CD1c-positive myeloid dendritic cell (primary cell): Measurements from ENCODE around the gene APC2.

Source experiments
- DNase-seq: peaks from one replicate; pipeline ENCODE4 v3.0.0-alpha.2; 2016; ENCODE audit errors: extremely low spot score

Gene APC2

GRCh38 chr19:1481224-1481892 is 31.4 kb downstream of the APC2 start:
- DNase-seq: no peak

GRCh38 chr19:1481893-1482360 is 32.0 kb downstream of the APC2 start:
- DNase-seq: no peak

- DNase-seq: no peak
Measured at GRCh38 chr19:1482361-1483130, 32.6 kb downstream of the APC2 start.

GRCh38 chr19:1483131-1483978 is 33.4 kb downstream of the APC2 start:
- no peak for DNase-seq

- no peak for DNase-seq
Measured at GRCh38 chr19:1483979-1484428, 34.1 kb downstream of the APC2 start.

GRCh38 chr19:1486720-1487575 is 37.0 kb downstream of the APC2 start:
- DNase-seq: no peak

GRCh38 chr19:1487576-1488281 is 37.8 kb downstream of the APC2 start:
- no peak for DNase-seq

- DNase-seq: no peak
Measured at GRCh38 chr19:1488282-1488601, 38.3 kb downstream of the APC2 start.

GRCh38 chr19:1489463-1490310 is 39.8 kb downstream of the APC2 start:
- no peak for DNase-seq

- peak; percentile 99 for DNase-seq
Measured at GRCh38 chr19:1490311-1491113, 40.6 kb downstream of the APC2 start, which contains the start of gene PCSK4. Gene PCSK4 (minus strand): TSS chr19:1490350. CDS start chr19:1490346, 4 bp downstream.

GRCh38 chr19:1491114-1491848 is 41.4 kb downstream of the APC2 start, which contains the start of gene REEP6:
Gene REEP6 (plus strand): TSS chr19:1491181. CDS start chr19:1491270, 89 bp downstream.
- no peak for DNase-seq

- DNase-seq: no peak
Measured at GRCh38 chr19:1491849-1492170, 41.9 kb downstream of the APC2 start.

- DNase-seq: no peak
Measured at GRCh38 chr19:1492474-1493006, 42.6 kb downstream of the APC2 start.

- no peak for DNase-seq
Measured at GRCh38 chr19:1494115-1494815, 44.3 kb downstream of the APC2 start.

GRCh38 chr19:1495051-1495798 is 45.3 kb downstream of the APC2 start:
- no peak for DNase-seq
